ENCODE results near the gene PSMD14. TPM values are rescaled to one million over a fixed set of nuclear protein-coding genes. Genes with fewer than 3 reads are reported as not detected.
"Not testable (repeated sequence)": the region's sequence is repeated elsewhere in the genome, so short reads cannot be mapped to it uniquely, and the experiment has no call there.

PSMD14 gene
- total and polyA plus RNA-seq, 2 of the 8 experiments (the other 6 are each of a cell fraction or from before 2014, with no cell fraction given): 53.9 to 88.7 TPM

DNA sequence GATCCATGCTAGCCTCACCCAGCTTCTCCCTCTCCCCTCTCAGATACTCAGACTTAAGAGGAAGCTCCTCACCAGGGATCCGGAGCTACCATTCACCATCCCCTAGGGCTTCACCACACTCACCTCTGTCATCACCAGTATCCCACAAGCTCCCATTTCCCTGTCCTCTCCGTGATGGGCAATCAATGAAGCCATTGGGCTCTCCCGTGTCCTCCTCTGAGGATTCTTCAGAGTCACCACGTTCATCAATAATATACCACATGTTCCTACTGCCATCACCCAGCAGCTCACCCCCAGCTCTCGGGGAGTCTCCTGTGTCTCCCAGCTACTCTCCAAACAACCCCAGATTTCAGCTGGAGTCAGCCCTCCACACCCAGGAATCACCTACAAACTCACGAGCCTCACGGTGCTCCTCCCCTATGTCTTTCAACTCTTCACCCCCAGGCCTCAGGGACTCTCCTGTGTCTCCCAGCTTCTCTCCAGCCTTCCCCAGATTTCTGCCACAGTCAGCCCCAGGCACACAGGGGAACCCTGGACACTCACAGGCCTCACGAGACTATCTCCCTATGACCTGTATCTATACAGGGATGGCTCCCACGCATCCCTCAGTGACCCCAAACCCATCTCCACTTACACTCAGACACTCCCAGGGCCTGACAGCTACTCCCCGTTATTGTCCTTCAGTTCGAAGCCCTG is 26.5 kb upstream of the PSMD14 start:
- H3K36me3 ChIP-seq (ENCODE audit: control insufficient read depth in 2 of 4, insufficient read depth in 4 of 4, low read length in 3 of 4); H3K4ac ChIP-seq (replicated peaks; ENCODE audit: insufficient read length, low read depth, low read length); H2AK5ac ChIP-seq (ENCODE audit: low read depth, low read length); H2AFZ ChIP-seq (ENCODE audit: low read length); FAIRE-seq; H3K23me2 ChIP-seq (ENCODE audit: low read depth, low read length); H2BK12ac ChIP-seq (ENCODE audit: low read depth, low read length); H3K14ac ChIP-seq (ENCODE audit: insufficient read length); H2BK120ac ChIP-seq (replicated peaks; ENCODE audit: low read depth, low read length); H3K4me1 ChIP-seq (replicated peaks in 1 of 4; ENCODE audit: control insufficient read depth in 3 of 4, insufficient read depth in 4 of 4, low read length in 3 of 4); H3K56ac ChIP-seq (replicated peaks; ENCODE audit: insufficient read length, low read depth, low read length); H3K18ac ChIP-seq (ENCODE audit: extremely low read depth, low read length); DNase-seq (ENCODE audit: low read depth in 1 of 2, low spot score in 2 of 2); H2BK15ac ChIP-seq (ENCODE audit: low read length); H3K27ac ChIP-seq (ENCODE audit: low read depth, low read length); H3K4me2 ChIP-seq (ENCODE audit: insufficient read depth in 1 of 2, low read depth in 2 of 2, low read length in 2 of 2); H2BK20ac ChIP-seq (ENCODE audit: low read length); H3K9ac ChIP-seq (replicated peaks in 1 of 4; ENCODE audit: extremely low read depth in 1 of 4, low read depth in 3 of 4, low read length in 3 of 4); H4K20me1 ChIP-seq (replicated peaks in 1 of 2; ENCODE audit: control insufficient read depth in 1 of 2, insufficient read depth in 2 of 2, low read length in 2 of 2); H4K91ac ChIP-seq (replicated peaks; ENCODE audit: insufficient read length, low read length); H3K79me2 ChIP-seq (ENCODE audit: control insufficient read depth in 1 of 2, insufficient read depth in 2 of 2, low read length in 2 of 2); H4K8ac ChIP-seq (ENCODE audit: extremely low read depth, insufficient read depth, low read length); H3K4me3 ChIP-seq (ENCODE audit: extremely low read depth in 1 of 4, insufficient read depth in 2 of 4, low read depth in 3 of 4, low read length in 4 of 4); H4K5ac ChIP-seq (ENCODE audit: insufficient read length, low read depth, low read length); H3K23ac ChIP-seq (ENCODE audit: insufficient read length); H2BK5ac ChIP-seq (ENCODE audit: low read depth, low read length); H3K79me1 ChIP-seq (ENCODE audit: low read depth, low read length); H3K27me3 ChIP-seq (replicated peaks in 1 of 4; ENCODE audit: control insufficient read depth in 3 of 4, extremely low read depth in 1 of 4, insufficient read depth in 3 of 4, low read length in 3 of 4): not testable (repeated sequence)
- WGBS, 2 experiments (ENCODE audit: extremely low coverage in 1 of 2, insufficient coverage in 1 of 2, insufficient read length in 1 of 2, insufficient replicate concordance in 2 of 2, low coverage in 1 of 2, low lambda C conversion rate in 2 of 2, missing lambda C conversion rate in 1 of 2): 81% methylated on average over 11 of the region's 11 CpGs; no CpG with 5 or more reads in 1 of the 2 experiments
- ChIA-PET CTCF (ENCODE audit: partially characterized antibody) (interaction anchor here (0.6 to 2.6 kb wide), 18 partner anchors 8 to 867 kb away, joined by 3 to 8 read pairs (median 3); no protein-coding TSS in a partner anchor), POLR2A (ENCODE audit: partially characterized antibody) (interaction anchor here (0.6 to 1.9 kb wide), 5 partner anchors 25 to 125 kb away, joined by 3 to 6 read pairs (median 3); partner anchors contain the start of gene PSMD14)
- peaks cover 15 to 25% of the 10 kb centered on the region in 2 experiments for H3K9me3 ChIP-seq (ENCODE audit: insufficient read depth in 2 of 2, low read depth in 1 of 2, low read length in 1 of 2)

GRCh38 chr2:161282311-161282644 is 25.9 kb upstream of the PSMD14 start:
- FAIRE-seq: not testable (repeated sequence)
- WGBS, 2 experiments (ENCODE audit: extremely low coverage in 1 of 2, insufficient coverage in 1 of 2, insufficient read length in 1 of 2, insufficient replicate concordance in 2 of 2, low coverage in 1 of 2, low lambda C conversion rate in 2 of 2, missing lambda C conversion rate in 1 of 2): 90% methylated on average over 9 of the region's 9 CpGs; no CpG with 5 or more reads in 1 of the 2 experiments

More at GRCh38 chr2:161282311-161282644, 25.9 kb upstream of the PSMD14 start:
- not testable (repeated sequence) for H3K18ac ChIP-seq (ENCODE audit: extremely low read depth, low read length); DNase-seq (ENCODE audit: low read depth in 1 of 2, low spot score in 2 of 2); H4K8ac ChIP-seq (ENCODE audit: extremely low read depth, insufficient read depth, low read length); H3K9ac ChIP-seq (replicated peaks in 1 of 4; ENCODE audit: extremely low read depth in 1 of 4, low read depth in 3 of 4, low read length in 3 of 4); H2BK12ac ChIP-seq (ENCODE audit: low read depth, low read length); H3K36me3 ChIP-seq (ENCODE audit: control insufficient read depth in 2 of 4, insufficient read depth in 4 of 4, low read length in 3 of 4); H2AK5ac ChIP-seq (ENCODE audit: low read depth, low read length); H3K23me2 ChIP-seq (ENCODE audit: low read depth, low read length); H4K5ac ChIP-seq (ENCODE audit: insufficient read length, low read depth, low read length); H3K27ac ChIP-seq (ENCODE audit: low read depth, low read length); H4K91ac ChIP-seq (replicated peaks; ENCODE audit: insufficient read length, low read length); H3K27me3 ChIP-seq (replicated peaks in 1 of 4; ENCODE audit: control insufficient read depth in 3 of 4, extremely low read depth in 1 of 4, insufficient read depth in 3 of 4, low read length in 3 of 4); H3K79me2 ChIP-seq (ENCODE audit: control insufficient read depth in 1 of 2, insufficient read depth in 2 of 2, low read length in 2 of 2); H3K4me2 ChIP-seq (ENCODE audit: insufficient read depth in 1 of 2, low read depth in 2 of 2, low read length in 2 of 2); H2BK5ac ChIP-seq (ENCODE audit: low read depth, low read length); H3K14ac ChIP-seq (ENCODE audit: insufficient read length); H3K23ac ChIP-seq (ENCODE audit: insufficient read length); H3K4ac ChIP-seq (replicated peaks; ENCODE audit: insufficient read length, low read depth, low read length); H4K20me1 ChIP-seq (replicated peaks in 1 of 2; ENCODE audit: control insufficient read depth in 1 of 2, insufficient read depth in 2 of 2, low read length in 2 of 2); H3K79me1 ChIP-seq (ENCODE audit: low read depth, low read length); H2BK20ac ChIP-seq (ENCODE audit: low read length); H3K4me3 ChIP-seq (ENCODE audit: extremely low read depth in 1 of 4, insufficient read depth in 2 of 4, low read depth in 3 of 4, low read length in 4 of 4); H3K4me1 ChIP-seq (replicated peaks in 1 of 4; ENCODE audit: control insufficient read depth in 3 of 4, insufficient read depth in 4 of 4, low read length in 3 of 4); H2BK15ac ChIP-seq (ENCODE audit: low read length); H2AFZ ChIP-seq (ENCODE audit: low read length); H2BK120ac ChIP-seq (replicated peaks; ENCODE audit: low read depth, low read length); H3K56ac ChIP-seq (replicated peaks; ENCODE audit: insufficient read length, low read depth, low read length)
- ChIA-PET POLR2A (ENCODE audit: partially characterized antibody) (interaction anchor here (0.8 to 1.9 kb wide), 3 partner anchors 26 to 44 kb away, joined by 3 to 6 read pairs (median 3); partner anchors contain the start of gene PSMD14), CTCF (ENCODE audit: partially characterized antibody) (interaction anchor here (1.0 to 2.6 kb wide), 5 partner anchors 9 to 144 kb away, joined by 3 to 8 read pairs (median 4); no protein-coding TSS in a partner anchor)
- peaks cover 15 to 25% of the 10 kb centered on the region in 2 experiments for H3K9me3 ChIP-seq (ENCODE audit: insufficient read depth in 2 of 2, low read depth in 1 of 2, low read length in 1 of 2)

All from H1 (cell line).